Spleen (tissue), 11 donors: ENCODE data around the gene PTPRN2. TPM values are rescaled to one million over a fixed set of nuclear protein-coding genes. Genes with fewer than 3 reads are reported as not detected.

Experiments
- DNase-seq: peaks from one replicate; pipeline ENCODE4 v3.0.0-alpha.2; 2020
- H3K27ac ChIP-seq, 8 donors: fragments of 200-600 bp; sonication (generic) in 7 of 8; 1 replicate in 4 of 8; 2 replicates in 4 of 8; pipeline versions ENCODE4 v1.5.0 to v1.8.0; 2016 to 2021; ENCODE audit warnings: inconsistent platforms in 4 of 8, mild to moderate bottlenecking in 4 of 8, moderate library complexity in 1 of 8
- H3K27me3 ChIP-seq, 7 donors: fragments of 200-600 bp; sonication (generic) in 6 of 7; replicated peaks in 1 of 7; 1 replicate in 4 of 7; 2 replicates in 3 of 7; pipeline versions ENCODE4 v1.5.0 to v1.8.0; 2016 to 2021; ENCODE audit warnings: inconsistent platforms in 3 of 7, mild to moderate bottlenecking in 1 of 7
- H3K36me3 ChIP-seq, 6 donors: fragments of 200-600 bp; sonication (generic) in 5 of 6; 1 replicate in 4 of 6; 2 replicates in 2 of 6; pipeline versions ENCODE4 v1.5.0 to v1.8.0; 2016 to 2021; ENCODE audit warnings: inconsistent platforms in 2 of 6
- H3K4me1 ChIP-seq, 6 donors: fragments of 200-600 bp; sonication (generic) in 5 of 6; 1 replicate in 3 of 6; 2 replicates in 3 of 6; pipeline versions ENCODE4 v1.5.0 to v1.8.0; 2016 to 2021; ENCODE audit warnings: inconsistent platforms in 3 of 6
- H3K4me3 ChIP-seq, 8 donors: fragments of 200-600 bp; sonication (generic) in 7 of 8; 1 replicate in 4 of 8; 2 replicates in 4 of 8; pipeline versions ENCODE4 v1.5.0 to v1.8.0; 2016 to 2021; ENCODE audit warnings: inconsistent platforms in 4 of 8, mild to moderate bottlenecking in 4 of 8, moderate library complexity in 2 of 8
- H3K9me3 ChIP-seq, 8 donors: fragments of 200-600 bp; sonication (generic) in 7 of 8; 1 replicate in 4 of 8; 2 replicates in 4 of 8; pipeline versions ENCODE4 v1.5.0 to v1.8.0; 2016 to 2021; ENCODE audit warnings: inconsistent platforms in 4 of 8
- CTCF ChIP-seq, 11 experiments: fragments of 200-600 bp in 7 of 11; fragments of 450-650 bp in 4 of 11; sonication (generic) in 4 of 11; IDR thresholded peaks in 8 of 11; conservative IDR thresholded peaks in 3 of 11; 1 replicate in 7 of 11; 2 replicates in 4 of 11; pipeline versions ENCODE4 v1.4.0 to v1.8.0; 2016 to 2021; ENCODE audit warnings: antibody characterized with exemption in 11 of 11, inconsistent platforms in 4 of 11, mild to moderate bottlenecking in 1 of 11
- POLR2A ChIP-seq, 3 donors: fragments of 450-650 bp; IDR thresholded peaks; one replicate each; pipeline ENCODE4 v1.5.1; 2017; ENCODE audit warnings: antibody characterized with exemption in 3 of 3, mild to moderate bottlenecking in 1 of 3
- POLR2AphosphoS5 ChIP-seq, 3 donors: sonication (generic); formaldehyde crosslinking; IDR thresholded peaks; one replicate each; pipeline ENCODE4 v1.5.1; 2017; ENCODE audit warnings: antibody characterized with exemption in 3 of 3
- WGBS, 5 donors: extraction: QIAGEN DNeasy Blood & Tissue Kit in 3 of 5; methylation state at CpG; one replicate each; pipeline versions ENCODE4 v1.1.5 to v1.1.7; 2013 to 2018; 5-methylcytosine and 5-hydroxymethylcytosine counted together
- intact Hi-C: fragments of 100-400 bp; cut with DNase I; formaldehyde crosslinking; loops from one replicate; pipeline ENCODE4 v1.15.0; 2023; ENCODE audit warnings: low total_unique reads
- polyA plus RNA-seq, 3 donors: library from polyadenylated mRNA; stranded (reverse); fragments of 200-250 nt; gene quantifications; one replicate each; pipeline ENCODE4 v1.2.1, GENCODE V29; 2013
- total RNA-seq, 7 donors: library from RNA; depleted of rRNA in 3 of 7; stranded (reverse); fragments of >200 nt in 3 of 7; fragmentation: NEBNext Ultra II Directional in 4 of 7; extraction: Animal tissue kit (Norgen Biotek cat#: 25700) in 4 of 7; gene quantifications; one replicate each; pipeline versions ENCODE4 v1.1.0 to v1.2.1, GENCODE V29; 2016 to 2021
- donor health status: healthy with polysubstance abuse.
- donor health status: DM: no; HTN: no; CAD: no; lungs with moderate emphysema.
- donor health status: DM: no; HTN: no; CAD: no.
- donor health status: Bipolar disorder and iron deficiency.
- donor health status: healthy.
- donor health status: DM: no; HTN: no; CAD: no.
- donor health status: DM: yes; HTN: yes; CAD: no.

The PTPRN2 gene
- total and polyA plus RNA-seq, 10 donors, result 7.0 to 22.8 (median 16.8) TPM

GRCh38 chr7:158025686-158026600, 561.7 kb downstream of the PTPRN2 start:
- intact Hi-C loops, result no loop called here
- Histone ChIP-seq H3K9me3 (no peaks in the 10 kb centered on the region), H3K4me1 (peaks cover 0 to 11% (median 2%) of the 10 kb centered on the region in 6 donors), H3K36me3 (no peaks in the 10 kb centered on the region), H3K27ac (no peak overlapping the region), H3K4me3 (no peak overlapping the region), H3K27me3 (peaks cover 0 to 19% (median 0%) of the 10 kb centered on the region in 7 donors)
- 90 to 94% (median 92%) methylated on average over 30 of the region's 30 CpGs for WGBS, 5 donors
- DNase-seq, result no peak
- TF ChIP-seq POLR2AphosphoS5 (IDR thresholded peaks at IDR 0.05) (no peak), POLR2A (IDR thresholded peaks at IDR 0.05) (no peak), CTCF (IDR thresholded peaks at IDR 0.05 in 8 of 11, conservative IDR thresholded peaks at IDR 0.05 in 3 of 11) (no peak)

GRCh38 chr7:158024881-158025280, 562.7 kb downstream of the PTPRN2 start:
- TF ChIP-seq POLR2AphosphoS5 (IDR thresholded peaks at IDR 0.05) (no peak), POLR2A (IDR thresholded peaks at IDR 0.05) (no peak)
- intact Hi-C loops, result no loop called here
- no peak for DNase-seq
- peaks cover 0 to 11% (median 2%) of the 10 kb centered on the region in 6 donors for H3K4me1 ChIP-seq
- no peaks in the 10 kb centered on the region for H3K36me3 ChIP-seq
- H3K27me3 ChIP-seq, result peaks cover 0 to 12% (median 0%) of the 10 kb centered on the region in 7 donors
- no peak overlapping the region for H3K4me3 ChIP-seq
- WGBS, 5 donors, result 69 to 79% (median 73%) methylated on average over 5 of the region's 5 CpGs
- no peak overlapping the region for H3K27ac ChIP-seq
- no peaks in the 10 kb centered on the region for H3K9me3 ChIP-seq

GRCh38 chr7:158024351-158024715, 563.3 kb downstream of the PTPRN2 start:
- intact Hi-C loops, result no loop called here
- DNase-seq, result peak; percentile 39
- no peak for TF ChIP-seq CTCF (IDR thresholded peaks at IDR 0.05 in 8 of 11, conservative IDR thresholded peaks at IDR 0.05 in 3 of 11)
- TF ChIP-seq POLR2AphosphoS5 (IDR thresholded peaks at IDR 0.05), result no peak
- TF ChIP-seq POLR2A (IDR thresholded peaks at IDR 0.05), result no peak
- Histone ChIP-seq H3K4me1 (peaks cover 0 to 11% (median 2%) of the 10 kb centered on the region in 6 donors), H3K36me3 (no peaks in the 10 kb centered on the region), H3K27me3 (peaks cover 0 to 12% (median 0%) of the 10 kb centered on the region in 7 donors), H3K27ac (no peak overlapping the region), H3K9me3 (no peaks in the 10 kb centered on the region), H3K4me3 (no peak overlapping the region)
- WGBS, 5 donors, result 59 to 85% (median 67%) methylated on average over 6 of the region's 6 CpGs

- no peak overlapping the region for H3K4me3 ChIP-seq
- WGBS, 5 donors, result 85 to 98% (median 94%) methylated on average over 5 to 7 of the region's 7 CpGs
- no peaks in the 10 kb centered on the region for H3K9me3 ChIP-seq
- no peak for TF ChIP-seq CTCF (IDR thresholded peaks at IDR 0.05 in 8 of 11, conservative IDR thresholded peaks at IDR 0.05 in 3 of 11)
- TF ChIP-seq POLR2A (IDR thresholded peaks at IDR 0.05), result no peak
- no peak for TF ChIP-seq POLR2AphosphoS5 (IDR thresholded peaks at IDR 0.05)
- H3K4me1 ChIP-seq, result peaks cover 0 to 11% (median 2%) of the 10 kb centered on the region in 6 donors
- H3K36me3 ChIP-seq, result no peaks in the 10 kb centered on the region
- peak; percentile 61 for DNase-seq
- peaks cover 0 to 10% (median 0%) of the 10 kb centered on the region in 7 donors for H3K27me3 ChIP-seq
- H3K27ac ChIP-seq, result no peak overlapping the region
- intact Hi-C loops, result no loop called here
Observed at GRCh38 chr7:158023681-158024350, 563.8 kb downstream of the PTPRN2 start.
